Vagina (tissue), 2 donors: ENCODE results near the gene VPS9D1.

Experiments
- CTCF ChIP-seq, 3 experiments: fragments of 450-650 bp in 2 of 3; fragments of 200-600 bp in 1 of 3; sonication (generic) in 1 of 3; IDR thresholded peaks; one replicate each; pipeline ENCODE4 v1.5.1; 2017 to 2019; ENCODE audit warnings: antibody characterized with exemption in 3 of 3, mild to moderate bottlenecking in 2 of 3, moderate library complexity in 2 of 3
- POLR2A ChIP-seq, 2 donors: fragments of 450-650 bp; IDR thresholded peaks; one replicate each; pipeline ENCODE4 v1.6.1; 2017; ENCODE audit warnings: antibody characterized with exemption in 2 of 2, mild to moderate bottlenecking in 2 of 2, moderate library complexity in 2 of 2
- POLR2AphosphoS5 ChIP-seq, 2 donors: sonication (generic); formaldehyde crosslinking; IDR thresholded peaks; one replicate each; pipeline ENCODE4 v1.9.0; 2017; ENCODE audit warnings: antibody characterized with exemption in 2 of 2, mild to moderate bottlenecking in 2 of 2, low read depth in 1 of 2; ENCODE audit not compliant: insufficient read depth in 1 of 2

- TF ChIP-seq POLR2A (IDR thresholded peaks at IDR 0.05), result no peak
- no peak for TF ChIP-seq CTCF (IDR thresholded peaks at IDR 0.05)
- TF ChIP-seq POLR2AphosphoS5 (IDR thresholded peaks at IDR 0.05; ENCODE audit: insufficient read depth in 1 of 2, low read depth in 1 of 2), result no peak
Observed at GRCh38 chr16:89717688-89718505, 2.8 kb downstream of the VPS9D1 start.
